T-cell (primary cell): ENCODE measurements around the gene KANSL1. TPM values are rescaled to one million over a fixed set of nuclear protein-coding genes. Genes with fewer than 3 reads are reported as not detected.

Experiments
- ATAC-seq, 4 experiments: fragments of 200-7000 bp in 3 of 4; fragments of 150-1000 bp in 1 of 4; cut with Tn5 transposase; replicated peaks in 1 of 4; 1 replicate in 3 of 4; 2 replicates in 1 of 4; pipeline ENCODE4 v1.10.0; 2021; ENCODE audit warnings: moderate library complexity in 3 of 4, mild to moderate bottlenecking in 2 of 4, moderate number of reproducible peaks in 1 of 4
- CTCF ChIA-PET, 2 donors: fragments of 300-600 bp; sonication (Branson Sonifier 250); formaldehyde crosslinking; loops; one replicate each; lab custom pipeline; 2022; ENCODE audit warnings: antibody characterized with exemption in 2 of 2; lab: Charles Lee
- POLR2A ChIA-PET, 2 donors: fragments of 300-600 bp; sonication (Branson Sonifier 250); formaldehyde crosslinking; loops; one replicate each; lab custom pipeline; 2022; ENCODE audit warnings: antibody characterized with exemption in 2 of 2; lab: Charles Lee
- DNase-seq, 35 experiments: peaks; one replicate each; pipeline versions ENCODE4 v3.0.0 to v3.0.0-alpha.2; 2013 to 2023
- H3K27ac ChIP-seq: one replicate; pipeline ENCODE4 v1.5.1; 2013; ENCODE audit warnings: low read length
- H3K27me3 ChIP-seq, 2 experiments: replicated peaks in 1 of 2; 1 replicate in 1 of 2; 2 replicates in 1 of 2; pipeline versions ENCODE4 v1.6.1 to v1.7.0; 2013; ENCODE audit warnings: low read length in 1 of 2, mixed read lengths in 1 of 2; ENCODE audit not compliant: control insufficient read depth in 2 of 2, insufficient read depth in 2 of 2; ENCODE audit errors: extremely low read depth in 1 of 2
- H3K36me3 ChIP-seq, 2 donors: 1 replicate in 1 of 2; 2 replicates in 1 of 2; pipeline versions ENCODE4 v1.6.1 to v1.7.0; 2013; ENCODE audit warnings: low read length in 1 of 2; ENCODE audit not compliant: control insufficient read depth in 2 of 2, insufficient read depth in 1 of 2; ENCODE audit errors: extremely low read depth in 1 of 2
- H3K4me1 ChIP-seq, 2 experiments: 1 replicate in 1 of 2; 2 replicates in 1 of 2; pipeline versions ENCODE4 v1.6.1 to v1.7.0; 2013; ENCODE audit warnings: low read length in 2 of 2, mixed read lengths in 1 of 2; ENCODE audit not compliant: insufficient read depth in 2 of 2, control insufficient read depth in 1 of 2; ENCODE audit errors: extremely low read depth in 1 of 2
- H3K4me3 ChIP-seq, 2 donors: 1 replicate in 1 of 2; 2 replicates in 1 of 2; pipeline versions ENCODE4 v1.5.1 to v1.7.0; 2013; ENCODE audit warnings: mild to moderate bottlenecking in 2 of 2, low read length in 1 of 2, moderate library complexity in 1 of 2; ENCODE audit not compliant: control insufficient read depth in 1 of 2; ENCODE audit errors: extremely low read depth in 1 of 2
- H3K9me3 ChIP-seq: 2 replicates; pipeline ENCODE4 v1.7.0; 2013
- H3K27ac Mint-ChIP-seq, 2 donors: one replicate each; pipeline ENCODE4 v1.8.0; 2020 to 2021; ENCODE audit warnings: mild to moderate bottlenecking in 2 of 2, mixed read lengths in 2 of 2
- H3K27me3 Mint-ChIP-seq, 2 donors: one replicate each; pipeline ENCODE4 v1.8.0; 2021 to 2022; ENCODE audit warnings: mixed read lengths in 2 of 2
- H3K36me3 Mint-ChIP-seq: one replicate; pipeline ENCODE4 v1.8.0; 2021; ENCODE audit warnings: mixed read lengths
- H3K4me1 Mint-ChIP-seq, 3 donors: one replicate each; pipeline ENCODE4 v1.8.0; 2020 to 2022; ENCODE audit warnings: mixed read lengths in 3 of 3, mild to moderate bottlenecking in 1 of 3
- H3K4me3 Mint-ChIP-seq, 3 donors: one replicate each; pipeline ENCODE4 v1.8.0; 2020 to 2022; ENCODE audit warnings: mild to moderate bottlenecking in 3 of 3, mixed read lengths in 3 of 3, moderate library complexity in 3 of 3
- H3K9me3 Mint-ChIP-seq, 3 donors: one replicate each; pipeline ENCODE4 v1.8.0; 2020 to 2022; ENCODE audit warnings: mixed read lengths in 3 of 3
- WGBS: methylation state at CpG from one replicate; pipeline ENCODE4 v1.1.5; 2013; ENCODE audit warnings: missing lambda C conversion rate; ENCODE audit not compliant: insufficient coverage; 5-methylcytosine and 5-hydroxymethylcytosine counted together
- total RNA-seq, 35 experiments: library from RNA in 6 of 35; stranded (reverse) in 6 of 35; fragments of 120-200 nt in 1 of 35; gene quantifications; one replicate each; pipeline versions ENCODE4 v1.2.1 to v1.2.4 and lab custom pipeline; 2013 to 2026

KANSL1 gene
- total RNA-seq, 5 donors from 2014 or later (not counting 1 experiment from before 2014, with no cell fraction given) = 113 to 301 (median 160) TPM

DNA sequence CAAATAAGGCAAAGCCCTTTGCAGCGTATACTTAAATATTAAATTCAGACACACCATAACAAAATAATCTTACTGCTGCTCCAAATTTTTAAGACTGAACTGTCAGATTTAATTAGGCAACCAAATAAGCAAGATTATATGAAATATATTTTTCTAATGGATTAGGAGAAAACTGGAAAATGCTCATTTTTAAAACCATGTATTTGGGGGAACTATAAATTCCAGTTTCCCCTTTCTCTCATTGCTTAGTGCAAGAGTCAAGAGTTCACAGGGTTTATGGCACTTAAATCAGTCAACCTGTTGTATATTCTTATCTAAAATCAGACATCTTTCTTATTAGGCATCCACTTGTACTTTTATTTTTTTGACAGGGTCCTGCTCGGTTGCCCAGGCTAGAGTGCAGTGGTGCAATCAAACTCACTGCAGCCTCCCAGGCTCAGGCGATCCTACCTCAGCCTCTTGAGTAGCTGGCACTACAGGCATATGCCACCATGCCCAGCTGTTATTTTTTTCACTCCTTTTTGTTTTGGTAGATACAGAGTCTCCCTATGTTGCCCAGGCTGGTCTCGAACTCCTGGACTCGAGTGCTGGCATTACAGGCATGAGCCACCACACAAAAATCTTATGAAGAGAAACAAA lies 2.1 kb upstream of the KANSL1 start:
- peak overlapping the region; percentile 100 for H3K27ac ChIP-seq
- peaks cover 27 to 46% of the 10 kb centered on the region in 2 experiments for H3K4me1 ChIP-seq
- ChIA-PET POLR2A (interaction anchor here in 1 of 2 donors (0.6 kb wide), 1 partner anchor 106 kb away, joined by 3 read pairs; no protein-coding TSS in a partner anchor), CTCF (interaction anchor here in 1 of 2 donors (0.6 to 1.0 kb wide), 4 partner anchors 16 to 136 kb away, joined by 3 to 9 read pairs (median 4); no protein-coding TSS in a partner anchor)
- WGBS = 31% methylated on average over 2 of the region's 5 CpGs
- H3K27ac Mint-ChIP-seq = peak overlapping the region; percentile 93 to 98
- no peaks in the 10 kb centered on the region for H3K9me3 Mint-ChIP-seq
- peak overlapping the region; percentile 83 to 96 (median 85) for H3K4me3 Mint-ChIP-seq
- no peak for DNase-seq
- no peaks in the 10 kb centered on the region for H3K9me3 ChIP-seq
- H3K27me3 Mint-ChIP-seq = no peaks in the 10 kb centered on the region
- no peaks in the 10 kb centered on the region for H3K36me3 ChIP-seq
- no peaks in the 10 kb centered on the region for H3K27me3 ChIP-seq
- H3K4me3 ChIP-seq = peak overlapping the region in 1 of 2 donors; percentile 96
- H3K4me1 Mint-ChIP-seq = peaks cover 58 to 74% (median 64%) of the 10 kb centered on the region in 3 donors
- no peak for ATAC-seq
- H3K36me3 Mint-ChIP-seq = peaks cover 6% of the 10 kb centered on the region

GRCh38 chr17:46194393-46195216 lies 1.4 kb upstream of the KANSL1 start:
- peak overlapping the region; percentile 83 to 96 (median 85) for H3K4me3 Mint-ChIP-seq
- Histone ChIP-seq H3K36me3 (no peaks in the 10 kb centered on the region), H3K27me3 (no peaks in the 10 kb centered on the region), H3K27ac (peak overlapping the region; percentile 100), H3K4me1 (peaks cover 31 to 52% of the 10 kb centered on the region in 2 experiments), H3K9me3 (no peaks in the 10 kb centered on the region), H3K4me3 (peak overlapping the region; percentile 94 to 96)
- DNase-seq = peak in 32 of 35 experiments; percentile 9 to 93 (median 53)
- POLR2A ChIA-PET = interaction anchor here in 1 of 2 donors (0.6 kb wide), 1 partner anchor 17 kb away, joined by 5 read pairs; no protein-coding TSS in a partner anchor
- CTCF ChIA-PET = interaction anchor here (1.0 to 2.2 kb wide), 4 partner anchors 17 to 18 kb away, joined by 5 to 76 read pairs (median 11); no protein-coding TSS in a partner anchor
- H3K27ac Mint-ChIP-seq = peak overlapping the region; percentile 93 to 98
- no peaks in the 10 kb centered on the region for H3K9me3 Mint-ChIP-seq
- H3K27me3 Mint-ChIP-seq = no peaks in the 10 kb centered on the region
- peaks cover 4% of the 10 kb centered on the region for H3K36me3 Mint-ChIP-seq
- 0% methylated on average over 4 of the region's 9 CpGs for WGBS
- H3K4me1 Mint-ChIP-seq = peaks cover 59 to 74% (median 66%) of the 10 kb centered on the region in 3 donors
- ATAC-seq = peak; percentile 22 to 67 (median 34)

- H3K36me3 ChIP-seq = no peaks in the 10 kb centered on the region
- no peaks in the 10 kb centered on the region for H3K9me3 Mint-ChIP-seq
- H3K4me3 Mint-ChIP-seq = peak overlapping the region; percentile 83 to 96 (median 85)
- ChIA-PET POLR2A (interaction anchor here (0.6 to 1.0 kb wide), 3 partner anchors 18 to 25 kb away, joined by 5 to 9 read pairs (median 5); no protein-coding TSS in a partner anchor), CTCF (interaction anchor here (0.7 to 2.2 kb wide), 4 partner anchors 18 to 174 kb away, joined by 3 to 76 read pairs (median 9); no protein-coding TSS in a partner anchor)
- H3K9me3 ChIP-seq = no peaks in the 10 kb centered on the region
- no peaks in the 10 kb centered on the region for H3K27me3 Mint-ChIP-seq
- DNase-seq (peak; percentile 76 to 99 (median 93)), ATAC-seq (peak; percentile 72 to 76 (median 76))
- peaks cover 7% of the 10 kb centered on the region for H3K36me3 Mint-ChIP-seq
- H3K27ac Mint-ChIP-seq = peak overlapping the region; percentile 93 to 98
- H3K4me1 Mint-ChIP-seq = peaks cover 58 to 74% (median 66%) of the 10 kb centered on the region in 3 donors
- H3K27ac ChIP-seq = peak overlapping the region; percentile 100
- peaks cover 39 to 58% of the 10 kb centered on the region in 2 experiments for H3K4me1 ChIP-seq
- H3K4me3 ChIP-seq = peak overlapping the region; percentile 94 to 96
- WGBS = under 1% methylated on average over 57 of the region's 60 CpGs
- no peaks in the 10 kb centered on the region for H3K27me3 ChIP-seq
Measured at GRCh38 chr17:46193626-46194392, 580 bp upstream of the KANSL1 start.

GRCh38 chr17:46192439-46193150 lies 634 bp downstream of the KANSL1 start:
- Histone ChIP-seq H3K4me3 (peak overlapping the region; percentile 97 to 99), H3K36me3 (no peaks in the 10 kb centered on the region), H3K4me1 (peaks cover 40 to 60% of the 10 kb centered on the region in 2 experiments), H3K27ac (peak overlapping the region; percentile 92), H3K27me3 (no peaks in the 10 kb centered on the region), H3K9me3 (no peaks in the 10 kb centered on the region)
- ATAC-seq (peak; percentile 9 to 26 (median 22)), DNase-seq (peak; percentile 10 to 73 (median 50))
- H3K36me3 Mint-ChIP-seq = peaks cover 10% of the 10 kb centered on the region
- ChIA-PET POLR2A (interaction anchor here (0.5 to 1.0 kb wide), 9 partner anchors 14 to 134 kb away, joined by 3 to 9 read pairs (median 5); no protein-coding TSS in a partner anchor), CTCF (interaction anchor here (0.5 to 2.2 kb wide), 48 partner anchors 9 to 1753 kb away, joined by 3 to 76 read pairs (median 5); partner anchors contain the start of gene KPNB1 (in 1 of the 2))
- no peaks in the 10 kb centered on the region for H3K9me3 Mint-ChIP-seq
- no peaks in the 10 kb centered on the region for H3K27me3 Mint-ChIP-seq
- peaks cover 61 to 77% (median 71%) of the 10 kb centered on the region in 3 donors for H3K4me1 Mint-ChIP-seq
- H3K27ac Mint-ChIP-seq = peak overlapping the region; percentile 94 to 95
- under 1% methylated on average over 23 of the region's 60 CpGs for WGBS
- peak overlapping the region; percentile 95 to 98 (median 96) for H3K4me3 Mint-ChIP-seq

GRCh38 chr17:46192189-46192438 lies 1.1 kb downstream of the KANSL1 start:
- Mint-ChIP-seq H3K4me3 (peak overlapping the region; percentile 95 to 98 (median 96)), H3K4me1 (peaks cover 61 to 77% (median 71%) of the 10 kb centered on the region in 3 donors)

More at GRCh38 chr17:46192189-46192438, 1.1 kb downstream of the KANSL1 start:
- no peaks in the 10 kb centered on the region for H3K27me3 Mint-ChIP-seq
- peak overlapping the region; percentile 97 to 99 for H3K4me3 ChIP-seq
- DNase-seq (peak in 1 of 35 experiments; percentile 11), ATAC-seq (no peak)
- peak overlapping the region; percentile 94 to 95 for H3K27ac Mint-ChIP-seq
- peaks cover 36 to 62% of the 10 kb centered on the region in 2 experiments for H3K4me1 ChIP-seq
- peaks cover 9% of the 10 kb centered on the region for H3K36me3 Mint-ChIP-seq
- 0% methylated on average over 3 of the region's 7 CpGs for WGBS
- no peaks in the 10 kb centered on the region for H3K36me3 ChIP-seq
- no peaks in the 10 kb centered on the region for H3K27me3 ChIP-seq
- H3K9me3 ChIP-seq = no peaks in the 10 kb centered on the region
- ChIA-PET POLR2A (no interaction called here), CTCF (interaction anchor here in 1 of 2 donors (0.6 to 1.8 kb wide), 4 partner anchors 12 to 172 kb away, joined by 3 to 9 read pairs (median 4); no protein-coding TSS in a partner anchor)
- H3K27ac ChIP-seq = peak overlapping the region; percentile 92
- H3K9me3 Mint-ChIP-seq = no peaks in the 10 kb centered on the region
